ENCODE measurements around the gene CENPH. TPM values are rescaled to one million over a fixed set of nuclear protein-coding genes. Genes with fewer than 3 reads are reported as not detected.
"Not testable (repeated sequence)": the region's sequence is repeated elsewhere in the genome, so short reads cannot be mapped to it uniquely, and the experiment has no call there.

Gene CENPH
- total RNA-seq, 4 donors from 2014 or later, result 2.9 to 11.6 (median 3.9) TPM

GRCh38 chr5:69234457-69235268 lies 45.3 kb downstream of the CENPH start, which contains the start of gene CDK7:
CDK7 (plus strand) TSS chr5:69234886; CDS start chr5:69234976, 90 bp downstream.
- Histone ChIP-seq H3K4me1 (peaks cover 0 to 27% (median 5%) of the 10 kb centered on the region in 4 donors), H3K36me3 (peaks cover 0 to 4% (median 0%) of the 10 kb centered on the region in 3 donors)
- TF ChIP-seq CTCF (IDR thresholded peaks at IDR 0.05), result peak in 2 of 6 experiments; percentile 1 to 3
- TF ChIP-seq POLR2A (IDR thresholded peaks at IDR 0.05), result peak; percentile 45 to 67

GRCh38 chr5:69236733-69237132 lies 47.4 kb downstream of the CENPH start:
- H3K4me3 ChIP-seq, H3K27me3 ChIP-seq, H3K36me3 ChIP-seq, H3K9me3 ChIP-seq, H3K27ac ChIP-seq, DNase-seq: not testable (repeated sequence)
- H3K4me1 ChIP-seq, result peaks cover 0 to 27% (median 5%) of the 10 kb centered on the region in 4 donors

More at GRCh38 chr5:69234457-69235268, 45.3 kb downstream of the CENPH start, which contains the start of gene CDK7:
- peak; percentile 93 to 97 (median 96) for DNase-seq
- no peaks in the 10 kb centered on the region for H3K9me3 ChIP-seq
- no peaks in the 10 kb centered on the region for H3K27me3 ChIP-seq
- peak within 1 kb of the TSS; percentile 73 to 88 (median 78) for H3K27ac ChIP-seq
- peak within 1 kb of the TSS; percentile 75 to 88 (median 78) for H3K4me3 ChIP-seq

GRCh38 chr5:69237877-69238276 lies 48.5 kb downstream of the CENPH start:
- no peaks in the 10 kb centered on the region for H3K36me3 ChIP-seq
- H3K27ac ChIP-seq, result no peak overlapping the region
- TF ChIP-seq CTCF (IDR thresholded peaks at IDR 0.05), result no peak
- TF ChIP-seq POLR2A (IDR thresholded peaks at IDR 0.05), result no peak
- DNase-seq, result no peak
- H3K9me3 ChIP-seq, result no peaks in the 10 kb centered on the region
- no peak overlapping the region for H3K4me3 ChIP-seq
- H3K4me1 ChIP-seq, result peaks cover 0 to 27% (median 5%) of the 10 kb centered on the region in 4 donors
- no peaks in the 10 kb centered on the region for H3K27me3 ChIP-seq

- TF ChIP-seq POLR2A (IDR thresholded peaks at IDR 0.05) (no peak), CTCF (IDR thresholded peaks at IDR 0.05) (no peak)
- Histone ChIP-seq H3K27ac (no peak overlapping the region), H3K36me3 (no peaks in the 10 kb centered on the region), H3K4me3 (no peak overlapping the region), H3K27me3 (no peaks in the 10 kb centered on the region), H3K9me3 (no peaks in the 10 kb centered on the region), H3K4me1 (peaks cover 0 to 23% (median 5%) of the 10 kb centered on the region in 4 donors)
- DNase-seq, result no peak
These were observed 49.4 kb downstream of the CENPH start for GRCh38 chr5:69238760-69239251.

- no peak for DNase-seq
- Histone ChIP-seq H3K27ac (no peak overlapping the region), H3K27me3 (no peaks in the 10 kb centered on the region), H3K4me3 (no peak overlapping the region), H3K4me1 (peaks cover 0 to under 1% (median 0%) of the 10 kb centered on the region in 4 donors), H3K36me3 (no peaks in the 10 kb centered on the region), H3K9me3 (no peaks in the 10 kb centered on the region)
- TF ChIP-seq CTCF (IDR thresholded peaks at IDR 0.05) (no peak), POLR2A (IDR thresholded peaks at IDR 0.05) (no peak)
These were observed 53.0 kb downstream of the CENPH start for GRCh38 chr5:69242215-69242927.

All from Peyer's patch (tissue), 4 donors.